Neural progenitor cell (in vitro differentiated cells): ENCODE measurements around the gene SEPSECS.

Experiments used
- CTCF ChIP-seq: fragments of 200-600 bp; sonication (generic); IDR thresholded peaks from 2 replicates; pipeline ENCODE4 v1.5.1; 2017; ENCODE audit warnings: antibody characterized with exemption, mild to moderate bottlenecking
- EZH2 ChIP-seq: fragments of 200-600 bp; sonication (generic); IDR thresholded peaks from 2 replicates; pipeline ENCODE4 v1.6.1; 2017; ENCODE audit warnings: antibody characterized with exemption, mild to moderate bottlenecking, moderate library complexity
- EZH2phosphoT487 ChIP-seq: fragments of 200-600 bp; sonication (generic); IDR thresholded peaks from 2 replicates; pipeline ENCODE4 v1.6.1; 2017; ENCODE audit warnings: antibody characterized with exemption

GRCh38 chr4:25180524-25181131 lies 20.4 kb upstream of the SEPSECS start:
- TF ChIP-seq CTCF, result peak; percentile 83
- no peak for TF ChIP-seq EZH2
- TF ChIP-seq EZH2phosphoT487, result no peak
